ENCODE results near the gene ITM2B.

- TF ChIP-seq REST (IDR thresholded peaks at IDR 0.05; ENCODE audit: low read depth): no peak
- no peak for TF ChIP-seq EP300 (IDR thresholded peaks at IDR 0.05; ENCODE audit: borderline replicate concordance)
- no peak for TF ChIP-seq EGR1 (IDR thresholded peaks at IDR 0.05)
- TF ChIP-seq, protein P1, sequence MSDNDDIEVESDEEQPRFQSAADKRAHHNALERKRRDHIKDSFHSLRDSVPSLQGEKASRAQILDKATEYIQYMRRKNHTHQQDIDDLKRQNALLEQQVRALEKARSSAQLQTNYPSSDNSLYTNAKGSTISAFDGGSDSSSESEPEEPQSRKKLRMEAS (IDR thresholded peaks at IDR 0.05): no peak
- TF ChIP-seq USF1 (IDR thresholded peaks at IDR 0.05): no peak
- no peak for TF ChIP-seq CREB1 (IDR thresholded peaks at IDR 0.05; ENCODE audit: low read depth)
- no peak for TF ChIP-seq TAF1 (IDR thresholded peaks at IDR 0.05; ENCODE audit: low read depth)
- no peak for TF ChIP-seq TEAD4 (IDR thresholded peaks at IDR 0.05)
- TF ChIP-seq CEBPB (IDR thresholded peaks at IDR 0.05): no peak
- TF ChIP-seq NFIC (IDR thresholded peaks at IDR 0.05): no peak
- TF ChIP-seq ZBTB7A (IDR thresholded peaks at IDR 0.05; ENCODE audit: low read depth): no peak
- TF ChIP-seq RAD21 (IDR thresholded peaks at IDR 0.05; ENCODE audit: low read depth): no peak
- TF ChIP-seq YY1 (IDR thresholded peaks at IDR 0.05; ENCODE audit: low read depth): no peak
- no peak for TF ChIP-seq FOXM1 (IDR thresholded peaks at IDR 0.05; ENCODE audit: borderline replicate concordance, low read depth)
Measured at GRCh38 chr13:48295271-48295670, 62.3 kb downstream of the ITM2B start.
